Liver (tissue), 3 donors: ENCODE results near the gene NQO2.

Source experiments
- ATF3 ChIP-seq: IDR thresholded peaks from 2 replicates; pipeline ENCODE4 v1.6.1; 2016; ENCODE audit warnings: antibody characterized with exemption
- CTCF ChIP-seq: fragments of 150-350 bp; IDR thresholded peaks from 2 replicates; pipeline ENCODE4 v1.5.1; 2017; ENCODE audit warnings: improper control_type of control experiment, low read depth, low read length; ENCODE audit not compliant: missing input control
- FOXA1 ChIP-seq: IDR thresholded peaks from 2 replicates; pipeline ENCODE4 v1.6.1; 2016; ENCODE audit warnings: antibody characterized with exemption
- JUND ChIP-seq, 2 donors: IDR thresholded peaks; 2 replicates each; pipeline ENCODE4 v1.6.1; 2016; ENCODE audit warnings: antibody characterized with exemption in 2 of 2
- NR2F2 ChIP-seq: IDR thresholded peaks from 2 replicates; pipeline ENCODE4 v1.6.1; 2016; ENCODE audit warnings: antibody characterized with exemption
- REST ChIP-seq: IDR thresholded peaks from 2 replicates; pipeline ENCODE4 v1.6.1; 2016; ENCODE audit warnings: antibody characterized with exemption, mild to moderate bottlenecking
- RXRA ChIP-seq, 2 donors: IDR thresholded peaks; 2 replicates each; pipeline ENCODE4 v1.6.1; 2017 to 2018; ENCODE audit warnings: antibody characterized with exemption in 2 of 2, mild to moderate bottlenecking in 1 of 2
- SP1 ChIP-seq: IDR thresholded peaks from 2 replicates; pipeline ENCODE4 v1.6.1; 2018; ENCODE audit warnings: antibody characterized with exemption, mild to moderate bottlenecking
- TAF1 ChIP-seq: conservative IDR thresholded peaks from 2 replicates; pipeline ENCODE4 v1.6.1; 2016; ENCODE audit warnings: antibody characterized with exemption, mild to moderate bottlenecking
- YY1 ChIP-seq: IDR thresholded peaks from 2 replicates; pipeline ENCODE4 v1.6.1; 2016; ENCODE audit warnings: antibody characterized with exemption, mild to moderate bottlenecking
- donor health status: healthy.
- donor health status: healthy.

GRCh38 chr6:3009930-3010329 lies 10.2 kb downstream of the NQO2 start:
- TF ChIP-seq JUND (IDR thresholded peaks at IDR 0.05) (no peak), CTCF (no peak), RXRA (IDR thresholded peaks at IDR 0.05) (no peak), TAF1 (no peak), FOXA1 (no peak), NR2F2 (no peak), YY1 (no peak), SP1 (no peak), ATF3 (no peak), REST (no peak)
